ENCODE results near the gene WDR86.

WDR86 gene

GRCh38 chr7:151347200-151347599, 62.6 kb downstream of the WDR86 start:
- no peak for DNase-seq (ENCODE audit: low spot score)

- no peak for DNase-seq (ENCODE audit: low spot score)
Observed at GRCh38 chr7:151346470-151346769, 63.4 kb downstream of the WDR86 start.

GRCh38 chr7:151345576-151346469, 64.0 kb downstream of the WDR86 start:
- DNase-seq (ENCODE audit: low spot score) = no peak

GRCh38 chr7:151343516-151343915, 66.3 kb downstream of the WDR86 start:
- DNase-seq (ENCODE audit: low spot score) = no peak

GRCh38 chr7:151342811-151343210, 67.0 kb downstream of the WDR86 start:
- DNase-seq (ENCODE audit: low spot score) = no peak

GRCh38 chr7:151342102-151342646, 67.7 kb downstream of the WDR86 start:
- DNase-seq (ENCODE audit: low spot score) = no peak

- DNase-seq (ENCODE audit: low spot score) = peak; percentile 96
Observed at GRCh38 chr7:151341357-151342101, 68.3 kb downstream of the WDR86 start, which contains the start of gene NUB1. NUB1 (plus strand) TSS chr7:151341812; CDS start chr7:151345350, 3,538 bp downstream.

GRCh38 chr7:151340794-151341356, 69.0 kb downstream of the WDR86 start:
- no peak for DNase-seq (ENCODE audit: low spot score)

- no peak for DNase-seq (ENCODE audit: low spot score)
Observed at GRCh38 chr7:151339651-151340382, 70.0 kb downstream of the WDR86 start.

GRCh38 chr7:151338809-151339208, 71.0 kb downstream of the WDR86 start:
- no peak for DNase-seq (ENCODE audit: low spot score)

GRCh38 chr7:151337346-151337745, 72.5 kb downstream of the WDR86 start:
- no peak for DNase-seq (ENCODE audit: low spot score)

- DNase-seq (ENCODE audit: low spot score) = no peak
Observed at GRCh38 chr7:151336027-151336708, 73.7 kb downstream of the WDR86 start.

- DNase-seq (ENCODE audit: low spot score) = no peak
Observed at GRCh38 chr7:151334628-151335027, 75.2 kb downstream of the WDR86 start.

All from AG08395 (cell line).